Ecto neural progenitor cell (in vitro differentiated cells): ENCODE results near the gene PTPN11.
"Not testable (repeated sequence)": the region's sequence is repeated elsewhere in the genome, so short reads cannot be mapped to it uniquely, and the experiment has no call there.

Source experiments
- DNase-seq: peaks from one replicate; pipeline ENCODE4 v3.0.0-alpha.2; 2018; ENCODE audit warnings: low spot score

Gene PTPN11

GRCh38 chr12:112448165-112448564 lies 29.4 kb downstream of the PTPN11 start:
- DNase-seq = not testable (repeated sequence)

GRCh38 chr12:112450725-112451124 lies 32.0 kb downstream of the PTPN11 start:
- DNase-seq = no peak

- DNase-seq = no peak
Observed at GRCh38 chr12:112456029-112456428, 37.3 kb downstream of the PTPN11 start.

- not testable (repeated sequence) for DNase-seq
Observed at GRCh38 chr12:112457142-112457541, 38.4 kb downstream of the PTPN11 start.

GRCh38 chr12:112458330-112458729 lies 39.6 kb downstream of the PTPN11 start:
- DNase-seq = no peak

GRCh38 chr12:112458751-112459150 lies 40.0 kb downstream of the PTPN11 start:
- no peak for DNase-seq

GRCh38 chr12:112463478-112463877 lies 44.7 kb downstream of the PTPN11 start:
- DNase-seq = no peak

- DNase-seq = no peak
Observed at GRCh38 chr12:112464605-112465004, 45.9 kb downstream of the PTPN11 start.

GRCh38 chr12:112466011-112466422 lies 47.3 kb downstream of the PTPN11 start:
- DNase-seq = no peak

- no peak for DNase-seq
Observed at GRCh38 chr12:112466835-112467234, 48.1 kb downstream of the PTPN11 start.

- DNase-seq = no peak
Observed at GRCh38 chr12:112468046-112468445, 49.3 kb downstream of the PTPN11 start.

- no peak for DNase-seq
Observed at GRCh38 chr12:112473056-112473455, 54.3 kb downstream of the PTPN11 start.

- no peak for DNase-seq
Observed at GRCh38 chr12:112479413-112479812, 60.7 kb downstream of the PTPN11 start.

GRCh38 chr12:112480931-112481330 lies 62.2 kb downstream of the PTPN11 start:
- DNase-seq = no peak

GRCh38 chr12:112482733-112483132 lies 64.0 kb downstream of the PTPN11 start:
- DNase-seq = no peak

GRCh38 chr12:112486361-112486760 lies 67.6 kb downstream of the PTPN11 start:
- DNase-seq = no peak

GRCh38 chr12:112488257-112488876 lies 69.6 kb downstream of the PTPN11 start:
- no peak for DNase-seq

- DNase-seq = no peak
Observed at GRCh38 chr12:112489456-112489855, 70.7 kb downstream of the PTPN11 start.

- DNase-seq = no peak
Observed at GRCh38 chr12:112496496-112496895, 77.7 kb downstream of the PTPN11 start.

GRCh38 chr12:112498580-112498979 lies 79.8 kb downstream of the PTPN11 start:
- DNase-seq = no peak

- no peak for DNase-seq
Observed at GRCh38 chr12:112503512-112503911, 84.8 kb downstream of the PTPN11 start.

GRCh38 chr12:112506513-112507166 lies 87.9 kb downstream of the PTPN11 start:
- no peak for DNase-seq

GRCh38 chr12:112513471-112513870 lies 94.7 kb downstream of the PTPN11 start:
- no peak for DNase-seq

- no peak for DNase-seq
Observed at GRCh38 chr12:112514456-112514855, 95.7 kb downstream of the PTPN11 start.
